ENCODE measurements around the gene VENTX.

The VENTX gene

GRCh38 chr10:133271521-133272300 lies 34.1 kb downstream of the VENTX start:
- no peak for FAIRE-seq
- DNase-seq (ENCODE audit: insufficient read length): no peak
- TF ChIP-seq TAF1 (IDR thresholded peaks at IDR 0.05; ENCODE audit: borderline replicate concordance, low read depth, low read length) (no peak), POLR2AphosphoS5 (IDR thresholded peaks at IDR 0.05; ENCODE audit: low read depth, low read length) (no peak), POLR2A (IDR thresholded peaks at IDR 0.05; ENCODE audit: low read depth, low read length) (no peak)

DNA sequence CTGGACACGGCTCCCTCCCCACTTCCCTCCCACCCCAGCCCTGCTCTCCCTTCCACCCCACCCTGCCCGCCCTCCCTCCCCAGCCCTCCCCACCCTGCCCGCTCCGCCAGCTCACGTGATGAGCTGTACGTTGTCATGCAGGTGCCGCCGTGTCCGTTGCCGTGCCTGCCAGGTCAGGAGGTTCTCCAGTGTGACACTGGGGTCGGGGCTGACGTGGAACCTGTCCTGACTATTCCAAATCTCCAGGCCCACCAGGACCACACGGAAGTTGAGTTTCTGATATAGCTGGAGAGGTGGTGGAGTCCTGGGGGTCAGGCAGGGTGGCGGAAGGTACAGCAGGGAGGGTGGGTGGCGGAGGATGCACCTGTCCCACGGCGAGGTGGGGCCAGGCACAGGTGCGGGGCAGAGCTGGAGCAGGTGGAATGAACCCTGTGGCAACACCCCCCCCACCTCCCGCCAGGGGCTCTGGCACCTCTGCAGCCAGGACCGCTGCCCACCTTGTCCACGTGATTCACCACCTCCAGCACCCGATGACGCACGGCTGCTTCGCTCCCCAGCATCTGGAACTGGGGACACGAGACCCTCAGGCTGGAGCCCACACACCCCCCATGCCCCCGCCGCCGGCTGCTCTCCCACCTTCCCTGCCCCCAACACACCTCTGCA lies 34.8 kb downstream of the VENTX start:
- no peak for DNase-seq (ENCODE audit: insufficient read length)
- no peak for FAIRE-seq
- TF ChIP-seq TAF1 (IDR thresholded peaks at IDR 0.05; ENCODE audit: borderline replicate concordance, low read depth, low read length): no peak
- no peak for TF ChIP-seq POLR2A (IDR thresholded peaks at IDR 0.05; ENCODE audit: low read depth, low read length)
- TF ChIP-seq POLR2AphosphoS5 (IDR thresholded peaks at IDR 0.05; ENCODE audit: low read depth, low read length): no peak

GRCh38 chr10:133272964-133273420 lies 35.3 kb downstream of the VENTX start:
- no peak for DNase-seq (ENCODE audit: insufficient read length)
- TF ChIP-seq TAF1 (IDR thresholded peaks at IDR 0.05; ENCODE audit: borderline replicate concordance, low read depth, low read length) (no peak), POLR2AphosphoS5 (IDR thresholded peaks at IDR 0.05; ENCODE audit: low read depth, low read length) (no peak), POLR2A (IDR thresholded peaks at IDR 0.05; ENCODE audit: low read depth, low read length) (no peak)
- FAIRE-seq: no peak

GRCh38 chr10:133273534-133274143 lies 36.0 kb downstream of the VENTX start:
- FAIRE-seq (no peak), DNase-seq (ENCODE audit: insufficient read length) (no peak)
- no peak for TF ChIP-seq POLR2AphosphoS5 (IDR thresholded peaks at IDR 0.05; ENCODE audit: low read depth, low read length)
- no peak for TF ChIP-seq POLR2A (IDR thresholded peaks at IDR 0.05; ENCODE audit: low read depth, low read length)
- TF ChIP-seq TAF1 (IDR thresholded peaks at IDR 0.05; ENCODE audit: borderline replicate concordance, low read depth, low read length): no peak

DNA sequence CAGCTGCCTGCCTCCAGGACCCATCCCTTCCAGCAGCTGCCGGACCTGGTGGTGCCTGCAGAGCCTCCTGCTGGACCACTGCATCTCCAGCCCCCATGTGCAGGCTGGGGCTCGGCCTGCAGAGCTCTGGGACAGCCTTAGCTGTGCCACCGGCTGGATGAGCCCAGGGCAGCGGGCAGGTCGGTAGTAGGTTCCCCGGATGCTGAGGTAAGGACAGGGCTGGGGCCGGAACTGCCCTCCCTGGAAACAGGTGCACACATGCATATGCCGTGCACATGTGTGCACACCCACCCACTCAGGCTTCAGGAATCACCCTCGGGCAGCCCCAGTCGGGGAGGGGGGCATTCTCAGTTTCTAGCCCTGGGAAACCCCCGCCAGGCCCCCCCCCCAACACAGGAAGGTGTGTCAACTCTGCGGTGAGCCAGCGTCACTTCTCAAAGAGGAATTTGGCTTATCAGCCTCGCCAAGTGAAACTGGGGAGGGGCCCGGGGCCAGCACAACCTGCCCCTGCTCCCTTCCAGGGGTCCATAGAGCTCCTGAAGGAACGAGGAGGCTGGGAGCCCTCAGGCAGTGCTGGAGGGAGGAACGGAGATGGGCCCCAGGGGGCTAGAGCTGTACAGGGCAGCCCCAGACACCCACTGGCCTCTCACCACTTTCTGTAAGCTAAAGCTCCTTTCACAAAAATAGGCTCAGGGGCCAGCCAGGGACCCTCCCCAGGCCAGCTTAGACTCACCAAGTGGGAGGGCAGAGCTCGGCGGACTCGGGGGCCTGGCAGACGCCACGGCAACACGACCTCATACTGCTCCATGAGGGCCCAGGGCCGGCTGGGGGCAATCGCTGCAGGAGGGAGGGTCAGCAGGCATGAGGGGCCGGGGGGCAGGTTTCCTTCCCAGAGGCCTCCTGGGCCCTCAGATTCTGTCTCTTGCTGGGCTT lies 37.4 kb downstream of the VENTX start:
- FAIRE-seq (peak; percentile 96), DNase-seq (ENCODE audit: insufficient read length) (peak; percentile 90)
- TF ChIP-seq TAF1 (IDR thresholded peaks at IDR 0.05; ENCODE audit: borderline replicate concordance, low read depth, low read length) (peak; percentile 30; the same call in 1 of the 2 replicates), POLR2A (IDR thresholded peaks at IDR 0.05; ENCODE audit: low read depth, low read length) (peak; percentile 69), POLR2AphosphoS5 (IDR thresholded peaks at IDR 0.05; ENCODE audit: low read depth, low read length) (peak; percentile 39)

DNA sequence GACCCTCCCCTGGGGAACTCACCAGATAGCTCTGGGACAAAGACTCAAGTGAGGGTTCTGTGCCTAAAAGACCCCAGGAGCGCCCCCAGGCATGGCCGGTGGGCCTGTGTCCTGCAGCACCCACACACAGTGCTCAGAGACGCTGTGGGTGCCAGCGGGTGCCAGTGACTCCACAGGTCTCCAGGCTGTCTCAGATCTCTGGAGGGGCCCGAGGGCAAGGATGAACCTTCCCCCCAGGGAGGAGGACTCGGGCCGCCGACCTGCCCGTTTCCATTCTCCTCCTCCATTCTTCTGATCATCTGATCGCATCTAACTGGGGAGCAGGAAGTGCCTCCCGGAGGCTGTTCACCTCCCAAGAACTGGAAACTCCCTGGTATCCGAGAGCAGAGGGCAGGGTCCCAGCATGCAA lies 38.0 kb downstream of the VENTX start:
- TF ChIP-seq POLR2A (IDR thresholded peaks at IDR 0.05; ENCODE audit: low read depth, low read length) (no peak), POLR2AphosphoS5 (IDR thresholded peaks at IDR 0.05; ENCODE audit: low read depth, low read length) (no peak; the same call in 1 of the 2 replicates), TAF1 (IDR thresholded peaks at IDR 0.05; ENCODE audit: borderline replicate concordance, low read depth, low read length) (no peak)
- peak; percentile 94 for FAIRE-seq
- peak; percentile 64 for DNase-seq (ENCODE audit: insufficient read length)

DNA sequence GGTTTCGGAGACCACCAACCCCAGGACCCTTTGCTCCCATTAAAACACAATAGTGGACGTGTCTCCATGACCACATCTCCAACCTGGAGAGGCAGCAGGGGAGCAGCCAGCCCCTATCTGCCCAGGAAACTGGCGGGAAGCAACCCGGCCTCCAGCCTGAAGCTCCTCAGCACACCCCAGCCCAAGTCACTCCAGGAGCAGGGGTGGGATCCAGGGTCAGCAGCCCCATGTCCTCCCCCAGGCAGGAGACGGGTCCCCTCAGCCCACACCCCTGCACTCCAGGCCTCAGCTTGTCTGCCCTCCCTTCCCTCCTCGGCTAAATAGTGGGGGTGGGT lies 38.4 kb downstream of the VENTX start:
- no peak for TF ChIP-seq TAF1 (IDR thresholded peaks at IDR 0.05; ENCODE audit: borderline replicate concordance, low read depth, low read length)
- TF ChIP-seq POLR2A (IDR thresholded peaks at IDR 0.05; ENCODE audit: low read depth, low read length): no peak
- TF ChIP-seq POLR2AphosphoS5 (IDR thresholded peaks at IDR 0.05; ENCODE audit: low read depth, low read length): no peak
- DNase-seq (ENCODE audit: insufficient read length): no peak
- FAIRE-seq: no peak

- FAIRE-seq (peak; percentile 79), DNase-seq (ENCODE audit: insufficient read length) (peak; percentile 96)
- peak; percentile 60; the same call in 1 of the 2 replicates for TF ChIP-seq TAF1 (IDR thresholded peaks at IDR 0.05; ENCODE audit: borderline replicate concordance, low read depth, low read length)
- TF ChIP-seq POLR2AphosphoS5 (IDR thresholded peaks at IDR 0.05; ENCODE audit: low read depth, low read length): 0 out of 2 replicates have a peak, but pooled peaks have one; percentile 41
- peak; percentile 82; the same call in 1 of the 2 replicates for TF ChIP-seq POLR2A (IDR thresholded peaks at IDR 0.05; ENCODE audit: low read depth, low read length)
Observed at GRCh38 chr10:133276435-133277201, 39.0 kb downstream of the VENTX start, which contains the start of gene ADAM8. TSS of gene ADAM8 (minus strand) at chr10:133276868. CDS start at chr10:133276817, 51 bp downstream.

GRCh38 chr10:133277277-133277992 lies 39.8 kb downstream of the VENTX start:
- TF ChIP-seq POLR2AphosphoS5 (IDR thresholded peaks at IDR 0.05; ENCODE audit: low read depth, low read length) (no peak), POLR2A (IDR thresholded peaks at IDR 0.05; ENCODE audit: low read depth, low read length) (no peak), TAF1 (IDR thresholded peaks at IDR 0.05; ENCODE audit: borderline replicate concordance, low read depth, low read length) (no peak)
- FAIRE-seq (no peak), DNase-seq (ENCODE audit: insufficient read length) (no peak)
